ENCODE measurements around the gene RNU1-3. TPM values are rescaled to one million over a fixed set of nuclear protein-coding genes. Genes with fewer than 3 reads are reported as not detected.

The RNU1-3 gene
- total and polyA plus RNA-seq, 2 of the 13 experiments (the other 11 are each of a cell fraction or from before 2014, with no cell fraction given): under 0.01 to 11,018 TPM

DNA sequence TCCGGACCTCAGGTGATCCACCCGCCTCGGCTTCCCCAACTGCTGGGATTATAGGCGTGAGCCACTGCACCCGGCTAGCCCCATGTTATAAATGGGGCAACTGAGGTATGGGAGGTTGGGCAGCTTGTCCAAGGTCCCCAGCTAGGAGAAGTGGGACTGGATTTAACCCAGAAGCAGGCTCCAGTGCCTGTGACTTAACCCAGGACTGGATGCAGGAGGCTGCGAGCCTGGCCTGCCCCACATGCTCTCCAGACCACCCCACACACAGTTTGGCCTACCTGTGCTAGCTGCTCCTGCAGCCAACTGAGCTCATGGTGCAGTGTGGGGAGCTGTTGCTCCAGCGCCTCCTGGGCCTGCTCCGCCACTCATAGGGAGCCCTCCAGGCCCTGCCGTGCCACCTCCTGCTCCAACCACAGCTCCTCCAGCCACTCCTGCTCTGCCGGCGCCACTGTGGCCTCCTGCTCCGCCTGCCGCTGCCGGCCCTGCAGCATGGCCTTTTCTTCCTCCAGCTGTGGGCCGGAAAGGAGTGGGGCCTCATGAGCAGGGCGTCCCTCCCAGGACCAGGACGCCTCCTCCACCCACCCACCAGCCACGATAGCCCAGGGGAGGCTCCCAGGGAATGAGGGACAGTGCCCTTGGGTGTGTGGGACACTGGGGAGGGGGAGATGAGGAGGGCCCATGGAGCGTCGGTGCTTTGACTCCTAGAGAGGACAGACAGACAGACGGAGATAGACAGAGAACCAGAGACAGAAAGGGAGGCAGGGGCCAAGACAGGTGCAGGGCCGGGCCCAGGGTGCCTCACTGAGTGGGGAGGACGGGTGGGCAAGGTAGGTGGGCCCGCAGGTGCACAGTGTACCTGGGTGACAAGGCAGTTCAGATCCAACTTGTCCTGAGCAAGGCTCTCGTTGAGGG lies 41.0 kb downstream of the RNU1-3 start:
- in situ Hi-C loops (cut with HindIII; ENCODE audit: extremely low pct_ligation_motif_present, low pct_unique_long_range_greater_than_20kb) (no loop called here), intact Hi-C loops (cut with micrococcal nuclease; ENCODE audit: unreplicated experiment) (loop anchor here (2.0 kb wide), 1 partner anchor 325 kb away; no protein-coding TSS in a partner anchor)
- ATAC-seq: peak; percentile 6
- no peaks in the 10 kb centered on the region for H3K9me3 ChIP-seq (ENCODE audit: low read length)
- H3K79me2 ChIP-seq (ENCODE audit: insufficient read depth, low read length): no peaks in the 10 kb centered on the region
- POLR2A ChIA-PET: interaction anchor here (2.1 kb wide), 1 partner anchor 326 kb away, joined by 5 read pairs; no protein-coding TSS in a partner anchor
- no peaks in the 10 kb centered on the region for H3K4me1 ChIP-seq (ENCODE audit: insufficient read depth, low read length)
- H3K4me2 ChIP-seq (ENCODE audit: low read depth, low read length): no peak overlapping the region
- BruUV-seq (replicated peaks): no TSS peak
- no peak for FAIRE-seq
- H2AFZ ChIP-seq (ENCODE audit: low read length): no peak overlapping the region
- H3K4me3 ChIP-seq (replicated peaks in 1 of 3; ENCODE audit: insufficient read depth in 1 of 3, low read depth in 2 of 3, low read length in 3 of 3): no peak overlapping the region
- H3K36me3 ChIP-seq (replicated peaks in 1 of 2; ENCODE audit: control insufficient read depth in 1 of 2, insufficient read depth in 2 of 2, low read length in 2 of 2): peaks cover 57 to 80% of the 10 kb centered on the region in 2 experiments
- CTCF ChIA-PET (ENCODE audit: low intra/inter-chr PET ratio, low total read pairs): interaction anchor here (1.1 kb wide), 1 partner anchor 84 kb away, joined by 5 read pairs; no protein-coding TSS in a partner anchor
- no peak overlapping the region for H3K27ac ChIP-seq (ENCODE audit: extremely low read length, insufficient read depth, low read length)
- H3K9ac ChIP-seq (ENCODE audit: insufficient read depth, low read depth, low read length): no peak overlapping the region
- H4K20me1 ChIP-seq (ENCODE audit: insufficient read depth, low read length): no peaks in the 10 kb centered on the region
- 96% methylated on average over 25 of the region's 25 CpGs for WGBS (ENCODE audit: low lambda C conversion rate)
- no peaks in the 10 kb centered on the region for H3K27me3 ChIP-seq (ENCODE audit: control insufficient read depth in 1 of 2, insufficient read depth in 2 of 2, low read length in 2 of 2)
- no peak for DNase-seq (ENCODE audit: low spot score)
- TF ChIP-seq, protein P1, sequence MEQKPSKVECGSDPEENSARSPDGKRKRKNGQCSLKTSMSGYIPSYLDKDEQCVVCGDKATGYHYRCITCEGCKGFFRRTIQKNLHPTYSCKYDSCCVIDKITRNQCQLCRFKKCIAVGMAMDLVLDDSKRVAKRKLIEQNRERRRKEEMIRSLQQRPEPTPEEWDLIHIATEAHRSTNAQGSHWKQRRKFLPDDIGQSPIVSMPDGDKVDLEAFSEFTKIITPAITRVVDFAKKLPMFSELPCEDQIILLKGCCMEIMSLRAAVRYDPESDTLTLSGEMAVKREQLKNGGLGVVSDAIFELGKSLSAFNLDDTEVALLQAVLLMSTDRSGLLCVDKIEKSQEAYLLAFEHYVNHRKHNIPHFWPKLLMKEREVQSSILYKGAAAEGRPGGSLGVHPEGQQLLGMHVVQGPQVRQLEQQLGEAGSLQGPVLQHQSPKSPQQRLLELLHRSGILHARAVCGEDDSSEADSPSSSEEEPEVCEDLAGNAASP (CRISPR knock-in tag; IDR thresholded peaks at IDR 0.05; ENCODE audit: borderline replicate concordance): no peak
- peak; percentile 21 for TF ChIP-seq HNRNPLL (IDR thresholded peaks at IDR 0.05; ENCODE audit: low read depth, low read length, poor library complexity, severe bottlenecking)
- TF ChIP-seq RBFOX2 (IDR thresholded peaks at IDR 0.05; ENCODE audit: low read depth, low read length): peak; percentile 81
- TF ChIP-seq ZNF572 (CRISPR knock-in tag; IDR thresholded peaks at IDR 0.05): peak; percentile 20; the same call in 1 of the 2 replicates
- no peak for TF ChIP-seq FOXC1 (CRISPR knock-in tag; IDR thresholded peaks at IDR 0.05; ENCODE audit: borderline replicate concordance)
- no peak for TF ChIP-seq PTBP1 (IDR thresholded peaks at IDR 0.05; ENCODE audit: low read depth, low read length, poor library complexity, severe bottlenecking)
- TF ChIP-seq ZNF225 (CRISPR knock-in tag; IDR thresholded peaks at IDR 0.05): peak; percentile 22; the same call in 1 of the 2 replicates
- TF ChIP-seq ZNF224 (CRISPR knock-in tag; IDR thresholded peaks at IDR 0.05): no peak
- TF ChIP-seq ARID2 (CRISPR knock-in tag; IDR thresholded peaks at IDR 0.05; ENCODE audit: borderline replicate concordance): no peak
- no peak for TF ChIP-seq HDAC2 (CRISPR knock-in tag; IDR thresholded peaks at IDR 0.05)
- TF ChIP-seq MYC (CRISPR knock-in tag; IDR thresholded peaks at IDR 0.05; ENCODE audit: borderline replicate concordance): peak; percentile 39; the same call in 1 of the 2 replicates
- peak; percentile 35; the same call in 1 of the 2 replicates for TF ChIP-seq ZSCAN21 (CRISPR knock-in tag; IDR thresholded peaks at IDR 0.05; ENCODE audit: borderline replicate concordance)
- TF ChIP-seq, protein P2, sequence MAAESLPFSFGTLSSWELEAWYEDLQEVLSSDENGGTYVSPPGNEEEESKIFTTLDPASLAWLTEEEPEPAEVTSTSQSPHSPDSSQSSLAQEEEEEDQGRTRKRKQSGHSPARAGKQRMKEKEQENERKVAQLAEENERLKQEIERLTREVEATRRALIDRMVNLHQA (CRISPR knock-in tag; IDR thresholded peaks at IDR 0.05): no peak
- no peak for TF ChIP-seq ATF4 (CRISPR knock-in tag; IDR thresholded peaks at IDR 0.05)
- TF ChIP-seq HNF4G (IDR thresholded peaks at IDR 0.05; ENCODE audit: borderline replicate concordance, low read depth, low read length): no peak
- no peak for TF ChIP-seq HNF4G (CRISPR knock-in tag; IDR thresholded peaks at IDR 0.05; ENCODE audit: borderline replicate concordance, low read depth)
- TF ChIP-seq ZNF263 (CRISPR knock-in tag; IDR thresholded peaks at IDR 0.05): peak; percentile 6; the same call in 1 of the 2 replicates

Measured in HepG2 (cell line).